H9 (cell line): ENCODE data around the gene EBP. TPM values are rescaled to one million over a fixed set of nuclear protein-coding genes. Genes with fewer than 3 reads are reported as not detected.

Source experiments
- DNase-seq: peaks from one replicate; pipeline ENCODE4 v3.0.0-alpha.2; 2017
- H2AFZ ChIP-seq: one replicate; pipeline ENCODE4 v1.6.1; 2013; ENCODE audit warnings: mild to moderate bottlenecking, low read length, control low read depth, moderate library complexity
- H2AK5ac ChIP-seq: 2 replicates; pipeline ENCODE4 v1.6.1; 2013; ENCODE audit warnings: low read length, control low read depth, mixed read lengths; ENCODE audit not compliant: insufficient read length
- H2BK120ac ChIP-seq: one replicate; pipeline ENCODE4 v1.6.1; 2013; ENCODE audit warnings: low read depth, mild to moderate bottlenecking, low read length, control low read depth, inconsistent platforms; ENCODE audit not compliant: poor library complexity, severe bottlenecking
- H2BK12ac ChIP-seq: 2 replicates; pipeline ENCODE4 v1.6.1; 2013; ENCODE audit warnings: low read length, control low read depth, mixed read lengths, low read depth; ENCODE audit not compliant: insufficient read length
- H2BK15ac ChIP-seq: 2 replicates; pipeline ENCODE4 v1.6.1; 2013; ENCODE audit warnings: low read depth, low read length, control low read depth
- H2BK20ac ChIP-seq: one replicate; pipeline ENCODE4 v1.6.1; 2013; ENCODE audit warnings: low read depth, mild to moderate bottlenecking, low read length, control low read depth, inconsistent platforms; ENCODE audit not compliant: poor library complexity, severe bottlenecking
- H2BK5ac ChIP-seq: 2 replicates; pipeline ENCODE4 v1.6.1; 2013; ENCODE audit warnings: low read length, control low read depth, mixed read lengths; ENCODE audit not compliant: insufficient read length
- H3K14ac ChIP-seq: 2 replicates; pipeline ENCODE4 v1.6.1; 2013; ENCODE audit warnings: low read length, control low read depth; ENCODE audit not compliant: insufficient read depth
- H3K18ac ChIP-seq: 2 replicates; pipeline ENCODE4 v1.6.1; 2013; ENCODE audit warnings: low read depth, mild to moderate bottlenecking, mixed read lengths, low read length, control low read depth; ENCODE audit not compliant: insufficient read length
- H3K23ac ChIP-seq: 2 replicates; pipeline ENCODE4 v1.6.1; 2013; ENCODE audit warnings: low read length, control low read depth, mixed read lengths, low read depth; ENCODE audit not compliant: insufficient read length
- H3K23me2 ChIP-seq: 2 replicates; pipeline ENCODE4 v1.6.1; 2013; ENCODE audit warnings: low read depth, mild to moderate bottlenecking, mixed read lengths, low read length, control low read depth; ENCODE audit not compliant: insufficient read length, poor library complexity, severe bottlenecking
- H3K27ac ChIP-seq: 2 replicates; pipeline ENCODE4 v1.5.1; 2013; ENCODE audit warnings: low read length, control low read depth, mixed read lengths, low read depth; ENCODE audit not compliant: insufficient read length
- H3K27me3 ChIP-seq: 2 replicates; pipeline ENCODE4 v1.6.1; 2013; ENCODE audit warnings: low read length, control low read depth, inconsistent platforms; ENCODE audit not compliant: insufficient read depth
- H3K4ac ChIP-seq: 2 replicates; pipeline ENCODE4 v1.6.1; 2013; ENCODE audit warnings: low read depth, mild to moderate bottlenecking, control low read depth, inconsistent platforms, low read length, moderate library complexity
- H3K4me1 ChIP-seq: 2 replicates; pipeline ENCODE4 v1.6.1; 2013; ENCODE audit warnings: low read length, control low read depth, inconsistent platforms; ENCODE audit not compliant: insufficient read depth
- H3K4me2 ChIP-seq: 2 replicates; pipeline ENCODE4 v1.6.1; 2013; ENCODE audit warnings: low read length, control low read depth, mixed read lengths; ENCODE audit not compliant: insufficient read length, insufficient read depth
- H3K56ac ChIP-seq: 2 replicates; pipeline ENCODE4 v1.6.1; 2013; ENCODE audit warnings: low read depth, mild to moderate bottlenecking, mixed read lengths, low read length, control low read depth; ENCODE audit not compliant: insufficient read length
- H3K79me1 ChIP-seq: 2 replicates; pipeline ENCODE4 v1.6.1; 2013; ENCODE audit warnings: low read depth, mild to moderate bottlenecking, moderate library complexity, low read length, control low read depth, inconsistent platforms; ENCODE audit not compliant: insufficient read depth, poor library complexity, severe bottlenecking
- H3K79me2 ChIP-seq: 2 replicates; pipeline ENCODE4 v1.6.1; 2013; ENCODE audit warnings: low read length, control low read depth, inconsistent platforms; ENCODE audit not compliant: insufficient read depth
- H3K9ac ChIP-seq: 2 replicates; pipeline ENCODE4 v1.6.1; 2013; ENCODE audit warnings: low read length, control low read depth, mixed read lengths; ENCODE audit not compliant: insufficient read length; ENCODE audit errors: extremely low read depth
- H3K9me3 ChIP-seq: one replicate; pipeline ENCODE4 v1.6.1; 2013; ENCODE audit warnings: low read depth, low read length, inconsistent platforms; ENCODE audit not compliant: control insufficient read depth
- H3T11ph ChIP-seq: one replicate; pipeline ENCODE4 v1.6.1; 2013; ENCODE audit warnings: mild to moderate bottlenecking, low read length, control low read depth, inconsistent platforms
- H4K20me1 ChIP-seq: one replicate; pipeline ENCODE4 v1.6.1; 2013; ENCODE audit not compliant: control insufficient read depth, insufficient read length, insufficient read depth
- H4K5ac ChIP-seq: 2 replicates; pipeline ENCODE4 v1.6.1; 2013; ENCODE audit warnings: low read depth, mild to moderate bottlenecking, mixed read lengths, low read length, control low read depth; ENCODE audit not compliant: insufficient read length
- H4K8ac ChIP-seq: replicated peaks from 2 replicates; pipeline ENCODE4 v1.6.1; 2013; ENCODE audit warnings: low read length, control low read depth, mixed read lengths, low read depth; ENCODE audit not compliant: insufficient read length
- H4K91ac ChIP-seq: 2 replicates; pipeline ENCODE4 v1.6.1; 2013; ENCODE audit warnings: low read depth, mild to moderate bottlenecking, moderate library complexity, mixed read lengths, low read length, control low read depth; ENCODE audit not compliant: insufficient read length
- H3K27ac Mint-ChIP-seq, 3 experiments: 2 replicates in 2 of 3; 3 replicates in 1 of 3; pipeline ENCODE4 v1.8.0; 2020 to 2021; ENCODE audit warnings: mixed read lengths in 3 of 3, mild to moderate bottlenecking in 1 of 3, moderate library complexity in 1 of 3
- H3K27me3 Mint-ChIP-seq: 2 replicates; pipeline ENCODE4 v1.8.0; 2021; ENCODE audit warnings: low read depth, mild to moderate bottlenecking, moderate library complexity, mixed read lengths
- H3K36me3 Mint-ChIP-seq, 3 experiments: 2 replicates in 2 of 3; 3 replicates in 1 of 3; pipeline ENCODE4 v1.8.0; 2020 to 2021; ENCODE audit warnings: low read depth in 3 of 3, mixed read lengths in 3 of 3; ENCODE audit not compliant: insufficient read depth in 1 of 3
- H3K4me1 Mint-ChIP-seq, 2 experiments: 2 replicates each; pipeline ENCODE4 v1.8.0; 2020; ENCODE audit warnings: mixed read lengths in 2 of 2
- H3K4me3 Mint-ChIP-seq, 2 experiments: 2 replicates in 1 of 2; 3 replicates in 1 of 2; pipeline ENCODE4 v1.8.0; 2020 to 2021; ENCODE audit warnings: mild to moderate bottlenecking in 2 of 2, mixed read lengths in 2 of 2, moderate library complexity in 1 of 2
- H3K9me3 Mint-ChIP-seq, 2 experiments: 2 replicates in 1 of 2; 3 replicates in 1 of 2; pipeline ENCODE4 v1.8.0; 2020; ENCODE audit warnings: mild to moderate bottlenecking in 2 of 2, mixed read lengths in 2 of 2, moderate library complexity in 1 of 2
- WGBS: extraction: QIAGEN DNeasy Blood & Tissue Kit; methylation state at CpG from one replicate; pipeline ENCODE4 v1.1.7; 2013; ENCODE audit warnings: missing lambda C conversion rate, low lambda C conversion rate, mixed read lengths; ENCODE audit not compliant: insufficient read length; ENCODE audit errors: extremely low coverage; 5-methylcytosine and 5-hydroxymethylcytosine counted together
- total RNA-seq: library from RNA; stranded (reverse); gene quantifications from 2 replicates; pipeline ENCODE4 v1.2.1, GENCODE V29; 2021
- TF ChIP-seq, protein P1 (sequence below): fragments of 200-600 bp; sonication (generic); conservative IDR thresholded peaks from 3 replicates; pipeline ENCODE4 v1.8.0; 2021; ENCODE audit warnings: antibody characterized with exemption, mild to moderate bottlenecking

The EBP gene
- total RNA-seq, 1 experiment from 2014 or later, result 117 TPM

DNA sequence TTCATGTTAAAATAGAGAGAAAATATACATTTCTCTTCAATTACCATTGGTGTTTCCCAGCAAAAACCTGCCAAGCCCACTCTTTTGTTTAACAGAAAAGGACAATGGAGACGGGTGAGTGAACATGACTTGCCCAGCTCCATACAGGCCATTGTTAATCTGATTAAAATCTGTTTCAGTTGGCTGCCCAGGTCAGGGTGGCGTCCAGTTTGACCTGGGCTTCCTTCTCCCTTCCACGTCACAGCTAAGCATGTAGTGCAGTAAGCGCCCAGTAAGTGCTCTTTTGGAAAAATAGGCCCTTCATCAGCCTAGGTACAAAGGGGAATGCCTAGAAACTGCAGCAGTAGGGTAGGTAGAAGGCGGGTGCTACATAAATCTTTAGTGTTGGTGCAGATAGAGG is 14.4 kb upstream of the EBP start:
- Histone ChIP-seq H3K4me1 (no peaks in the 10 kb centered on the region), H3K9me3 (peaks cover 35% of the 10 kb centered on the region), H3K27ac (no peak overlapping the region), H2BK5ac (no peak overlapping the region), H2BK12ac (no peak overlapping the region), H4K5ac (no peak overlapping the region), H2AK5ac (no peak overlapping the region), H2BK120ac (no peak overlapping the region), H3K14ac (no peak overlapping the region), H2BK20ac (no peak overlapping the region), H3K23me2 (peaks cover 5% of the 10 kb centered on the region), H3T11ph (no peak overlapping the region), H3K18ac (no peak overlapping the region), H3K56ac (no peak overlapping the region), H4K8ac (no peak overlapping the region), H3K27me3 (no peaks in the 10 kb centered on the region), H3K4ac (no peak overlapping the region), H3K79me1 (no peaks in the 10 kb centered on the region), H2BK15ac (no peak overlapping the region), H3K4me2 (no peak overlapping the region), H3K79me2 (no peaks in the 10 kb centered on the region), H3K9ac (no peak overlapping the region), H4K91ac (no peak overlapping the region), H2AFZ (no peak overlapping the region), H4K20me1 (no peaks in the 10 kb centered on the region), H3K23ac (no peak overlapping the region)
- Mint-ChIP-seq H3K4me3 (peak overlapping the region in 1 of 2 experiments; percentile 4; a peak in 1 of 5 replicates), H3K4me1 (peaks cover 3 to 8% of the 10 kb centered on the region in 2 experiments; a peak in 3 of 4 replicates), H3K27ac (no peak overlapping the region), H3K27me3 (peaks cover 4% of the 10 kb centered on the region), H3K9me3 (peaks cover 67 to 70% of the 10 kb centered on the region in 2 experiments), H3K36me3 (peaks cover 4 to 9% (median 5%) of the 10 kb centered on the region in 3 experiments; a peak in 5 of 7 replicates)
- no CpG with 5 or more reads among the region's 5 CpGs for WGBS
- no peak for DNase-seq
- TF ChIP-seq, protein P1, sequence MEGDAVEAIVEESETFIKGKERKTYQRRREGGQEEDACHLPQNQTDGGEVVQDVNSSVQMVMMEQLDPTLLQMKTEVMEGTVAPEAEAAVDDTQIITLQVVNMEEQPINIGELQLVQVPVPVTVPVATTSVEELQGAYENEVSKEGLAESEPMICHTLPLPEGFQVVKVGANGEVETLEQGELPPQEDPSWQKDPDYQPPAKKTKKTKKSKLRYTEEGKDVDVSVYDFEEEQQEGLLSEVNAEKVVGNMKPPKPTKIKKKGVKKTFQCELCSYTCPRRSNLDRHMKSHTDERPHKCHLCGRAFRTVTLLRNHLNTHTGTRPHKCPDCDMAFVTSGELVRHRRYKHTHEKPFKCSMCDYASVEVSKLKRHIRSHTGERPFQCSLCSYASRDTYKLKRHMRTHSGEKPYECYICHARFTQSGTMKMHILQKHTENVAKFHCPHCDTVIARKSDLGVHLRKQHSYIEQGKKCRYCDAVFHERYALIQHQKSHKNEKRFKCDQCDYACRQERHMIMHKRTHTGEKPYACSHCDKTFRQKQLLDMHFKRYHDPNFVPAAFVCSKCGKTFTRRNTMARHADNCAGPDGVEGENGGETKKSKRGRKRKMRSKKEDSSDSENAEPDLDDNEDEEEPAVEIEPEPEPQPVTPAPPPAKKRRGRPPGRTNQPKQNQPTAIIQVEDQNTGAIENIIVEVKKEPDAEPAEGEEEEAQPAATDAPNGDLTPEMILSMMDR, result no peak
